Endothelial cell of umbilical vein (primary cell): ENCODE data around the gene VASH2.
"Not testable (repeated sequence)": the region's sequence is repeated elsewhere in the genome, so short reads cannot be mapped to it uniquely, and the experiment has no call there.

Experiments
- EZH2 ChIP-seq: IDR thresholded peaks from 2 replicates; pipeline ENCODE4 v1.6.1; 2012; ENCODE audit warnings: borderline replicate concordance, low read depth, mild to moderate bottlenecking, moderate library complexity, low read length, inconsistent platforms; ENCODE audit not compliant: severe bottlenecking
- FOS ChIP-seq: IDR thresholded peaks from 2 replicates; pipeline ENCODE4 v1.6.1; 2011; ENCODE audit warnings: mild to moderate bottlenecking, low read length, moderate library complexity, borderline replicate concordance; ENCODE audit not compliant: insufficient read depth
- JUN ChIP-seq: IDR thresholded peaks from 2 replicates; pipeline ENCODE4 v1.6.1; 2011; ENCODE audit warnings: borderline replicate concordance, low read depth; ENCODE audit not compliant: insufficient read length, insufficient read depth
- MYC ChIP-seq: IDR thresholded peaks from one replicate; pipeline ENCODE4 v1.6.1; 2011; ENCODE audit warnings: mild to moderate bottlenecking, low read depth, low read length
- POLR2A ChIP-seq: IDR thresholded peaks from 2 replicates; pipeline ENCODE4 v1.6.1; 2012; ENCODE audit warnings: low read depth, mild to moderate bottlenecking, control low read depth, low read length
- POLR2AphosphoS5 ChIP-seq: IDR thresholded peaks from 2 replicates; pipeline ENCODE4 v1.6.1; 2012; ENCODE audit warnings: low read depth, mild to moderate bottlenecking, control low read depth, low read length, moderate library complexity; ENCODE audit not compliant: insufficient read depth
- TF ChIP-seq, protein P1 (sequence below), 2 donors: IDR thresholded peaks; 1 replicate in 1 of 2; 2 replicates in 1 of 2; pipeline ENCODE4 v1.5.1; 2011; ENCODE audit warnings: low read length in 2 of 2, mild to moderate bottlenecking in 2 of 2, moderate library complexity in 2 of 2, control low read depth in 1 of 2, inconsistent platforms in 1 of 2, low read depth in 1 of 2; ENCODE audit not compliant: insufficient read depth in 1 of 2; ENCODE audit errors: extremely low read depth in 1 of 2
- TF ChIP-seq, protein P2 (sequence below): IDR thresholded peaks from 2 replicates; pipeline ENCODE4 v1.6.1; 2011; ENCODE audit not compliant: insufficient read depth, insufficient read length

DNA sequence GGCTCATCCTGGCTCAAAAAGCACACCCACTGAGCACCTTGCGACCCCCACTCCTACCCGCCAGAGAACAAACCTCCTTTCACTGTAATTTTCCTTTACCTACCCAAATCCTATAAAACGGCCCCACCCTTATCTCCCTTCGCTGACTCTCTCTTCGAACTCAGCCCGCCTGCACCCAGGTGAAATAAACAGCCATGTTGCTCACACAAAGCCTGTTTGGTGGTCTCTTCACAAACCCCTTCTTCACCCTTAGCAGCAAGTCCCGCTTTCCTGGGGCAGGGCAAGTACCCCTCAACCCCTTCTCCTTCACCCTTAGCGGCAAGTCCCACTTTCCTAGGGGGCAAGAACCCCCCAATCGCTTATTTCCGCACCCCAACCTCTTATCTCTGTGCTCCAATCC lies 40.1 kb upstream of the VASH2 start:
- not testable (repeated sequence) for TF ChIP-seq POLR2A, EZH2, POLR2AphosphoS5, JUN, FOS, MYC
- TF ChIP-seq, protein P1, sequence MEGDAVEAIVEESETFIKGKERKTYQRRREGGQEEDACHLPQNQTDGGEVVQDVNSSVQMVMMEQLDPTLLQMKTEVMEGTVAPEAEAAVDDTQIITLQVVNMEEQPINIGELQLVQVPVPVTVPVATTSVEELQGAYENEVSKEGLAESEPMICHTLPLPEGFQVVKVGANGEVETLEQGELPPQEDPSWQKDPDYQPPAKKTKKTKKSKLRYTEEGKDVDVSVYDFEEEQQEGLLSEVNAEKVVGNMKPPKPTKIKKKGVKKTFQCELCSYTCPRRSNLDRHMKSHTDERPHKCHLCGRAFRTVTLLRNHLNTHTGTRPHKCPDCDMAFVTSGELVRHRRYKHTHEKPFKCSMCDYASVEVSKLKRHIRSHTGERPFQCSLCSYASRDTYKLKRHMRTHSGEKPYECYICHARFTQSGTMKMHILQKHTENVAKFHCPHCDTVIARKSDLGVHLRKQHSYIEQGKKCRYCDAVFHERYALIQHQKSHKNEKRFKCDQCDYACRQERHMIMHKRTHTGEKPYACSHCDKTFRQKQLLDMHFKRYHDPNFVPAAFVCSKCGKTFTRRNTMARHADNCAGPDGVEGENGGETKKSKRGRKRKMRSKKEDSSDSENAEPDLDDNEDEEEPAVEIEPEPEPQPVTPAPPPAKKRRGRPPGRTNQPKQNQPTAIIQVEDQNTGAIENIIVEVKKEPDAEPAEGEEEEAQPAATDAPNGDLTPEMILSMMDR (IDR thresholded peaks at IDR 0.05; ENCODE audit: extremely low read depth in 1 of 2, insufficient read depth in 1 of 2, low read depth in 1 of 2, low read length in 2 of 2) = not testable (repeated sequence)
- TF ChIP-seq, protein P2, sequence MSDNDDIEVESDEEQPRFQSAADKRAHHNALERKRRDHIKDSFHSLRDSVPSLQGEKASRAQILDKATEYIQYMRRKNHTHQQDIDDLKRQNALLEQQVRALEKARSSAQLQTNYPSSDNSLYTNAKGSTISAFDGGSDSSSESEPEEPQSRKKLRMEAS = not testable (repeated sequence)
